HG03439 (cell line): ENCODE measurements around the gene SMAP1.
A peak's percentile ranks its signal among the peaks of the same experiment; 100 is the strongest.
"Not testable (repeated sequence)": the region's sequence is repeated elsewhere in the genome, so short reads cannot be mapped to it uniquely, and the experiment has no call there.

ENCODE experiments used
- ATAC-seq: cut with Tn5 transposase; IDR thresholded peaks from one replicate; pipeline ENCODE4 v1.9.1; 2021; ENCODE audit warnings: mild to moderate bottlenecking, moderate library complexity; ENCODE audit not compliant: unreplicated experiment

The SMAP1 gene

DNA sequence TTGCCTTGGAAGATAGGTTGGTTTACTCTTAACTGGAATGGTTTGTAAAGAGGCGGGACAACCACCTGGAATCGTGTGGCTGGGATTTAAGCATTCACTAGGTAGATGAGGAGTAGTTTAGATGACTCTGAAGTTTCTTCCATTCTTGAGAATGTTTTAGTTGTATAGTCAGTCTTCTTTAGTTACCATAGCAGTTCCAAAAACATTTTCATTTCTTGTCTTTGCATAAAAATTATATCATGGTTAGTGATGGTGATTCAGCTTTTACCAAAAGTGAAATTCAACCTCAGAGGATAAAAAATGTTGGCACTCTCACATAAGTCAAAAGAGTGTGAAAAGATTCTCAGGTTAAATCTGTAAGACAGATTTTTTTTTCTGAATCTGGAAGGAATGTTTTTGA, 70.3 kb downstream of the SMAP1 start:
- ATAC-seq: no peak

DNA sequence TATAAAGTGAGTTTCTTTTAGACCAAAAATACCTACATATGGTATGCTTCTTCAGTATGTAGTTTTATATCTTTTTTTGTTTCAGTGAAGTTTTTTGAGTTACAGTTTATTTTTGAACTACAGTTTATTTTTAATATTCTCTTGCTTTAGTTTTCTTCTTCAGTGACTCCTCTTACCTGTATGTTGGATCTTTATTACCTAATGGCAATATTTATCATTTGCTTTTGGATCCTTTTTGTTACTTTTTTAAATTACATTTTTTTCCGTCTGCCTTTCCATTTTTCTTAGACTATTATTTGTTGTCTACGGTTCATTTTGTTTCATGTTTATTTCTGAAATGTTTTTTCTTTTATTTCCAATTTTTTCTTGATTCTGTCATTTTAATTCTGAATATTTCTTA, 71.9 kb downstream of the SMAP1 start:
- no peak for ATAC-seq

DNA sequence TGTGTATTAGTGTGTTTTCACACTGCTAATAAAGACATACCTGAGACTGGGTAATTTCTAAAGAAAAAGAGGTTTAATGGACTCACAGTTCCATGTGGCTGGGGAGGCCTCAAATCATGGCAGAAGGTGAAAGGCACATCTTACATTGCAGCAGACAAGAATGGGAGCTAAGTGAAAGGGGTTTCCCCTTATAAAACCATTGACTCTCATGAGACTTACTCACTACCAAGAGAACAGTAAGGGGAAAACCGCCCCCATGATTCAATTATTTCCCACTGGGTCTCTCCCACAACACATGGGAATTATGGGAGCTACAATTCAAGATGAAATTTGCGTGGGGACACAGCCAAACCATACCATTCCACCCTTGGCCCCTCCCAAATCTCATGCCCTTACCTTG, 73.1 kb downstream of the SMAP1 start:
- not testable (repeated sequence) for ATAC-seq

DNA sequence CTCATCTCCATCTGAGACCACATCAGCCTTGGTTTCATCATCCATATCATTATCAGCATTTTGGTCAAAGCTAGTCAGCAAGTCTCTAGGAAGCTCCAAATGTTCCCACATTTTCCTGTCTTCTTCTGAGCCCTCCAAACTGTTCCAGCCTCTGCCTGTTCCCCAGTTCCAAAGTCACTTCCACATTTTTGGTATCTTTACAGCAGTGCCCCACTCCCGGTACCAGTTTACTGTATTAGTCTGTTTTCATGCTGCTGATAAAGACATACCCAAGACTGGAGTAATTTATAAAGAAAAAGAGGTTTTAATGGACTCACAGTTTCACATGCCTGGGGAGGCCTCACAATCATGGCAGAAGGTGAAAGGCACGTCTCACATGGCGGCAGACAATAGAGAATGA, 74.8 kb downstream of the SMAP1 start:
- ATAC-seq: not testable (repeated sequence)

DNA sequence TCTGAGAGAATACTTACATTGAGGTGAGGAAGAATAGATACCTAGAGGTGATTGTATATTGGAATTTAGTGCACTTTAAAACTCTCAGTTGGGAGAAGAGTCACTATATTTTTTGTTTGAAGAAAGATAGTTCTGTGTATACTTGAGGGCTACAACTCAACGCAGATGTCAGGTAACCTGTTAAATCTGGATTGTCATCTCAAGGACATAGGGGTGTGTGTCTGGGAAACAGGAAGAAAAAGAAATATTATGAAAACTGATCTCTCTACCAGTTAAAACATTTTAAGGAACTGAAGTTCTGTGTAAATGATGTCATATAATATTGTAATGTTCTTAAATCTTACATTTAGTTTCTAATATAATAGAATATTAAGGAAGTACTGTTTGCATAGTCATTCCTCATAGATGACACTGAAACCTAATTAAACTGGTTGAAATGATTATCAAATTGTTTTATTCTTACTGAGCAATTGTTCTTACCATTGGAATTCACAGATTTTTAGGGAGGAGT, 86.2 kb downstream of the SMAP1 start:
- no peak for ATAC-seq

DNA sequence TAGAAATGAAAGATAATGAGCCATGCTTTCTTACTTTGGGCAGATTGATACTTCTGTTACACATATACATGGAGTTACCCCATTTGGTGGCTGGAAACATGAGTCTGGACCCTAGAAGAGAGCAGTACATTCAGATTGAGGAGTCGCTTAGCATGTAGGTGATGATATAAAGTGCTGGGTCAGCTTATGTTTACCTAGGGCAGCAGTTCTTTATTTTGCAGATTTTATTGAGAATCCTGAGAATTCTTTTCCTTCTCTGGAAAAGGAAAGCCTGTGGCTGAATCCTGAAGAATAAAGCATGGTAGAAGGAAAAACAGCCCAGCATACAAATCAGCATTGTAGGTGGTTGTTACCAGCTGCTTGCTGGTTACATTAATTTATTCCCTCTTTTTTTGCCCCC, 91.2 kb downstream of the SMAP1 start:
- no peak for ATAC-seq

DNA sequence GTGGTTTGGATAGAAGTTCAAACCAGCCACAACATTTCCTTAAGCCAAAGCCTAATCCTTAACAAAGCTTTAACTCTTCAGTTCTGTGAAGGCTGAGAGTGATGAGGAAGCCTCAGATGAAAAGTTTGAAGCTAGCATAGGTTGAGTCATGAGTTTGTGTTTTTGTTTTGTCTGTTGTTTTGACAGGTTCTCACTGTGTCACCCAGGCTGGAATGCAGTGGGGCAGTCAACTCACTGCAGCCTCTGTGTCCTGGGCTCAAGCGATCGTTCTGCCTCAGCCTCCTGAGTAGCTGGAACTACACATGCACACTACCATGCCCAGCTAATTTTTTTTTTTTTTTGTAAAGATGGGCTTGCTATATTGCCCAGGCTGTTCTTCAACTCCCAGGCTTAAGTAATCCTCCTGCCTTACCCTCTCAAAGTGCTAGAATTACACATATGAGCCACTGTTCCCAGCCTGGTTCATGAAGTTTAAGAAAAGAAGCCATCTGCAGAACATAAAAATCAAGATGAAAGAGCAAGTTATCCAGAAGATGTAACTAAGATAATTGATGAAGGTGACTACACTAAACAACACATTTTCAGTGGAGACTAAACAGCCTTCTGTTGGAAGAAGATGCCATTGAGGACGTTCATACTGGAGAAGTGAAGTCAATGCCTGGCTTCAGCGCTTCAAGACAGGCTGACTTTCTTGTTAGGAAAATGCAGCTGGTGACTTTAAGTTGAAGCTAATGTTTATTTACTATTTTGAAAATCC, 96.2 kb downstream of the SMAP1 start:
- no peak for ATAC-seq

DNA sequence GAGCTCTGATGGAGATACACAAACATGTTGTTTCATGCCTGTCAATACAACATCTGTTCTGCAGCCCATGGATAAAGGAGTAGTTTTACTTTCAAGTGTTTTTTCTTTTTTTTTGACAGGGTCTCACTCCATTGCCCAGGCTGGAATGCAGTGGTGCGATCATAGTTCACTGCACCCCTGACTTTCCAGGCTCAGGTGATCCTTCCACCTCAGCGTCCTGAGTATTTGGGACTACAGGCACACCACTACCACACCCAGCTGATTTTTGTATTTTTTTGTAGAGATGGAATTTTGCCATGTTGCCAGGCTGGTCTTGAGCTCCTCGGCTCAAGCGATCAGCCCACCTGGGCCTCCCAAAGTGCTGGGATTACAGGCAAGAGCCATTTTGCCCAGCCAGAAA, 97.0 kb downstream of the SMAP1 start:
- ATAC-seq: no peak

DNA sequence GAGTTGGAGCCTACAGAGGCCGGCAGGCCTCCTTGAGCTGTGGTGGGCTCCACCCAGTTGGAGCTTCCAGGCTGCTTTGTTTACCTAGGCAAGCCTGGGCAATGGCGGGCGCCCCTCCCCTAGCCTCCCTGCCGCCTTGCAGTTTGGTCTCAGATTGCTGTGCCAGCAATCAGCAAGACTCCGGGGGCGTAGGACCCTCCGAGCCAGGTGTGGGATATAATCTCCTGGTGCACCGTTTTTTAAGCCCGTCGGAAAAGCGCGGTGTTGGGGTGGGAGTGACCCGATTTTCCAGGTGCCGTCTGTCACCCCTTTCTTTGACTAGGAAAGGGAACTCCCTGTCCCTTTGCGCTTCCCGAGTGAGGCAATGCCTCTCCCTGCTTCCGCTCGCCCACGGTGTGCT, 103.7 kb downstream of the SMAP1 start:
- not testable (repeated sequence) for ATAC-seq

DNA sequence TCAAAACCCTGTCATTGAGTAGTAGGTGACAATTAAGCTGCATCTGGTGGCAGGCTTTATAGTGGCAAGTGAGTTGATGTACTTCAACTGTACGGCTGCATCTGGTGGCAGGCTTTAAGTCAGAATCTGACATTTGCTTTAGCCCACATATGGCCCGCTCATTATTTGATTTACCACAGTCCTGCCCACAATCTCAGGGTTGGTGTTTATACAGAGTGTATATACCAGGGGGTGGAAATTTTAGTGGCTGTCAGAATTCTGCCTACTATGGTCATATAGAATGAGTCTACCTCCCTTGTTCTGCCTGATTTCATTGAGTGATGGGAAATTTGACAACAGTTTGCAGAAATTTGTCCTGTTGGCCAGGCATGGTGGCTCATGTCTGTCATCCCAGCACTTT, 112.3 kb downstream of the SMAP1 start:
- no peak for ATAC-seq

DNA sequence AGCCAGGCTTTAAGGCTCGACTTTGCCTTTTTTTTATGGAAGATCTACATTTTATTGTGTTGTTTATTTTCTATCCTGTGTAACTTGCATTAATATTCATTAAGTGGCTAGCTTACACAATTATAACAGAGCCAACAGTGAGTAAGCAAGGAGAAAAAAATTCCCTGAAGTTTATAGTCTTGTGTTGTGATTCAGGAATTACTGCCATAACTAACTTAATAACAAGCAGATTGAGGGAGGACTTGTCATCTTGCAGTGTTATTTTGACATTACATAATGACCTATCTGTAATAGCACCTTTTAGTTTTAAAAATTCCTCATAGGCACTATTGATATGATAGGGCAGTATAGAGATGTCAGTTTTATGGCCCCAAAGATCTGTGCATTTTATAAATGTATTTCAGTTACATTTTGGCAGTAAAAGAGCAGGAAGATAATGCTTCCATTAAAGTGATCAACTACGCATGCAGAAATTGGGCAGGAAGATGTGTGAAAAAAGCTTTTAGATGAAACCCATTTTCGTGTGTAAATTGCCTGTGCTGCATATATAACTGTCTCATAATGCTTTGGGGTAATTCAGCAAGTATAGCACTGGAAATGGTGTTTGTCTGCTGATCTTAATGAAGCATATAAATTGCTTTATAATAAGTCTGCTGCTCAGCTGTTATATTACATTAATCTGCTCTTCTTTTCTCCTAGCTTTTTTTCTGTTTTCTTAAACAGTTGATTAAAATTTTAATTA, 123.0 kb downstream of the SMAP1 start:
- ATAC-seq: no peak

DNA sequence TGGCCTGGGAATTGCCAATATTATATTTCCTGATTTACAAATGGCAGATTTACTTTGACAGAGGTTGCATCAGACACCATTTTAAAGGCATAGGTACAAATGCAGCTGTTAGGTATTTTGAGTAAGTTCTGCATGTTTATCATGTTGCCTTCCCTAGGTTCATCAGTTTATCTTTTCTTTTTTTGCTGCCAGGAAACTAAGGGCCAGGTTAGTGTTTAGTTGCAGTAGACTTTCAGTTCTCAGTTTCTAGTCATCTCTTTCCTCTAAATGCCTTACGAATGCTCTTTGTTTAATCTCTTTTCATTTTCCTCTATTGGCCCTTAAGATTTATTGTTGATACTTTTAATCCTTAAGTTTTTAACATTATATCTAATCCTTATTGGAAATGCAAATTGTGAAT, 129.9 kb downstream of the SMAP1 start:
- peak; percentile 88 for ATAC-seq

DNA sequence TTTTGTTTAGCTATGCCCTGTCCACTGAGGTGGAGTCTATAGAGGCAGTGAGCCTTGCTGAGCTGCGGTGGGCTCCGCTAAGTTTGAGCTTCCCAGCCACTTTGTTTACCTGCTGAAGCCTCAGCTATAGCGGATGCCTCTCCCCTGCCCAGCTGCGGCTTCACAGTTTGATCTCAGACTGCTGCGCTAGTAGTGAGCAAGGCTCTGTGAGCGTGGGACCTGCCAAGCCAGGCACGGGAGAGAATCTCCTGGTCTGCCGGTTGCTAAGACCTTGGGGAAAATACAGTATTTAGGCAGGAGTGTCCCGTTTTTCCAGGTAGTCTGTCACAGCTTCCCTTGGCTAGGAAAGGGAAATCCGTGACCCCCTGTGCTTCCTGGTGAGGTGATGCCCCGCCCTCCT, 138.4 kb downstream of the SMAP1 start:
- ATAC-seq: no peak

DNA sequence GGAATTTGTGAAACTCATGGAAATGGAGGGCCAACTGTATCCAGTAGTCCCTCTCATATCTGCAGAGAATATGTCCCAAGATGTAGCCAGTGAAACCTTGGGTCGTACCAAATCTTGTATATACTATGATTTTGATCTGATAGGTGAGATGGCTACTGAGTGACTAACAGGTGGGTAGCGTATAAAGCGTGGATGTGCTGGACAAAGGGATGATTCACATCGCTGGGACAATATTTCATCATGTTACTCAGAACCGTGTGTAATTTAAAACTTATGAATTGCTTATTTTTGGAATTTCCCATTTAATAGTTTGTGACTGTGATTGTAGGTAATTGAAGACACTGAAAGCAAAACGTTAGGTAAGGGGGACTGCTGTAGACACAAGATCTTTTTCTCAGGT, 144.1 kb downstream of the SMAP1 start:
- ATAC-seq: no peak

DNA sequence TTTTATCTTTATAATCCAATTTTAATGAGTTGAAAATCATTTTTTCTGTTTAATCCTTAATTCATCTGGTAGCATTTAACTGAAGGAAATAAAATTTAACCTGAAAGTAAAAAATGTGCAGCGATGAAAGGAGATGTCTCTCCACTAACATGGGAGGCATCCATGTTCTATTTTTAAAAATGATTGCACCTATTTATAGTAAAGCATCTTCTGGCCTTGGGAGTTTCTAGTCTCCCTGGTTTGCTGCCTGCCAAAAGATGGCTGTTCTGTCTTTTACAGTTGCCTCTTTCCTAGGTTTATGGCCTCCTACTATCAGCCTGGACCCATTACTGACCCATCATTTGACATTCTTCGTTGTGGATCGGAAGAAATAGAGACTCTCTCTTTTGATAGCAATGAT, 146.2 kb downstream of the SMAP1 start:
- no peak for ATAC-seq

DNA sequence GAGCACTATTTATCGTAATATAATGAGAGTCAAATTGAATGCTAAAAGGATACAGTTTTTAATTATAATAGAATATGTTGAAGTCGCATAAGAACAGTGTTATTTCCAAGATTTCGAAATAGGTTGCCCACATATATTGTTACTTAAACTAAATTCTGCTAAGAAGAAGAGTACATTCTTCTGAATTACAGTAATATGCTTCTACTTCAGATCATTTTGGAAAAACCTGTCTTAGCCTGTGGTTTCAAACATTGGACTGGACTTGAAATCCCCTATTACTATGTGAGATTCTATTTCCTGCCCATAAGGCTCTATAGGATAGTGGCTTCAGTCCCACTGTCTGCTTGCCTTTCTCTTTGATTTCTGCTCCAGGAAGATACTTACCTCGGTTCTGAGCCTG, 152.0 kb downstream of the SMAP1 start:
- no peak for ATAC-seq

DNA sequence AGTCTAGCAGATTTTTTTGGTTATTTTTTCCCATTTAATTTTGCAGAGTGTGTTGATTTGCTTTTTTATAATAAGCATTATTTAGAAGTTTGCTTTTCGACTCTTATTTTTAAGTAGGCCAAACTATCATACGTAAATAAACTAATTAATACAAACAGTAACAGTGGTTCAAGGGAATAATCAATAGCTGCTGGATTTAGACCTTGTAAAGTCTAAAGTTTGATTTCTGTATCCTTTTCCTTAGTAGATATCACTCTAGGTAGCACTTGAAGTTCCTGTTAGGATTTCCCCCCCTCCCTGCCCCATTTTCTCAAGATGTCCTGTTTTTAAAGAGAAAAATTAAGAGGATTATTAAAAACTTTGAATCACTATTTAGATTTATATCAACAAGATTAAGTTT, 153.1 kb downstream of the SMAP1 start:
- no peak for ATAC-seq

DNA sequence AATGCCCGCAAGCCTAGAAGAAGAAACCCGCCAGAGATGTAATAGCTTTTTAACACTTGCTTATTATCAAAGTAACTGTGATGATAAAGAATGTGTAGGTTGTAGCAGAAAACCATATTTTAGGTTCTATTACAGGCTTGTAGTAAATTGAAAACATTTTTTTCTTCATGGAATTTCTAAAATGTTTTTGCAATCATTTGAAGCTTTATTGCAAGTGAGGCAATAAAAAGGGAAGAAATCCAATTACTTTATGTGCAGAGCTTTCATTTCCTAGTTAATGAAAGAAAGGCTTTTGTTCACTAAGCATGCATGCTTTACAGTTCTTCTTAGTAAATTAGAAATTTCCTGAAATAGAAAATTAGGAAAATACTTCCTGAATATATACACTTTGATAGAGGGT, 154.1 kb downstream of the SMAP1 start:
- ATAC-seq: no peak

DNA sequence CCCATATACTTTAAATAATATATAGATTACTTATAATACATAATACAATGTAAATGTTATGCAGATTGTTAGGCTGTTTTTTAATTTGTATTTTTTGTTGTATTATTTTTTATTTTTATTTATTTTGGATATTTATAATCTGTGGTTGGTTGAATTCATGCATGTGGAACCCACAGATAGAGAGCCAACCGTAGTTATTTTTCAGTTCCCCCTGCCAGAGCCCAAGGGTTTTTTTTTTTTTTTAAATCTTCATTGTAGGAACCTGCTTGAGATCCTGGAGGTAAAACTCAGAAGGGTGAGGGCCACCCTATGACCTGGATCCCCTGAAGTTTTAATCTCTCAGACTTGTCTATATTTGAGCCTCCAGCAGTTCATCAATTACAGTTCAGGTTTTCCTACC, 156.0 kb downstream of the SMAP1 start:
- ATAC-seq: no peak

DNA sequence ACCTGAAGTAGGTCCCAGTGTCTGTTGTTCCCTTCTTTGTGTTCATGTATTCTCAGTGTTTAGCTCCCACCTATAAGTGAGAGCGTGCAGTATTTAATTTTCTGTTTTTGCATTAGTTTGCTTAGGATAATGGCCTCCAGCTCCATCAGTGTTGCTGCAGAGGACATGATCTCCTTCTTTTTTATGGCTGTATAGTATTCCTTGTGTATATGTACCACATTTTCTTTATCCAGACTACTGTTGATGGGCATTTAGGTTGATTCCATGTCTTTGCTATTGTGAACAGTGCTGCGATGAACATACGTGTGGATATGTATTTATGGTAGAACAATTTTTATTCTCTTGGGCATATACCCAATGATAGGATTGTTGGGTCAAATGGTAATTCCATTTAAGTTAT, 163.7 kb downstream of the SMAP1 start:
- ATAC-seq: no peak

DNA sequence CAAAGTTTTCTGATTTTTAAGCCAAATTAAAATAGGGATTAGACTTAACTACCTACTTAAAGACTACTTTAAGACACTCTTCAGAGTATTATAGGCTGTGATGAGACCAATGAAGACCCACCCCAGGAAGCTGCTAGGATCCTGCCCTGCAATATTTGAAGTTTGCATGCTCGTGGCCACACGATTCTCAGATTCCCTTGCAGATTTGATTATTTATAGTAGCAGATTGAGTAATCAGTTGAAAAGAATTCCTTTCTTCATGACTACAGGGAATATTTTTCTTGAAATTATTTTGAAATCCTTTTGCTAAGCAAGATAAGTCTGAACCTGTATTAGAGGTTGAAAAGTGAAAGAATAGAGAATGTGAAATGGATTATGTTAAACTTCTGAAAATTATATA, 166.8 kb downstream of the SMAP1 start:
- no peak for ATAC-seq

DNA sequence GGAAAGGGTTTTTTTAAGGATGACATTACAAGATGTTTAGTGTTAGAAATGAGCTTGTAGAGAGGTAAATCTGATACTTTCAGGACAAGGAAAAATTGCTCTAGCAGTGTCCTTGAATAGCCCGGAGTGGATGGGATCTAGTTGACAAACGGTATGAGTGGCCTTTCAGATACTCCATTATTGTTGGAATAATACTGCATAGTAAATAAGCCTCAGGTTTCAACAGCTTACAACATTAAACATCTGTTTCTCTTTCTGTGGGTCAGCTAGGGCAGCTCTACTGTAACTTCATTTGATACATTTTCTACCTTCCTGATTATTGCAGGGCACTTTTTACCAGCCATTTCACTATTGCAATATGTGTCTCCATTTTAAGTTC, 171.2 kb downstream of the SMAP1 start:
- ATAC-seq: no peak
